GM13977 (cell line): Measurements from ENCODE around the gene GRAMD2A.

ENCODE experiments used
- DNase-seq: peaks from one replicate; pipeline ENCODE4 v3.0.0; 2012; ENCODE audit warnings: low spot score
- in situ Hi-C: fragments of 300-500 bp; cut with MboI; formaldehyde crosslinking; loops from one replicate; pipeline ENCODE4 v1.12.0; 2022; ENCODE audit warnings: low sequenced_read_pairs, low pct_unique_long_range_greater_than_20kb, mixed read lengths, inconsistent platforms; ENCODE audit not compliant: unreplicated experiment
- TF ChIP-seq, protein P1 (sequence below): IDR thresholded peaks from 2 replicates; pipeline ENCODE4 v1.5.1; 2012; ENCODE audit warnings: mild to moderate bottlenecking, control low read depth; ENCODE audit not compliant: insufficient read depth; ENCODE audit errors: extremely low read depth, missing control alignments

GRAMD2A gene

DNA sequence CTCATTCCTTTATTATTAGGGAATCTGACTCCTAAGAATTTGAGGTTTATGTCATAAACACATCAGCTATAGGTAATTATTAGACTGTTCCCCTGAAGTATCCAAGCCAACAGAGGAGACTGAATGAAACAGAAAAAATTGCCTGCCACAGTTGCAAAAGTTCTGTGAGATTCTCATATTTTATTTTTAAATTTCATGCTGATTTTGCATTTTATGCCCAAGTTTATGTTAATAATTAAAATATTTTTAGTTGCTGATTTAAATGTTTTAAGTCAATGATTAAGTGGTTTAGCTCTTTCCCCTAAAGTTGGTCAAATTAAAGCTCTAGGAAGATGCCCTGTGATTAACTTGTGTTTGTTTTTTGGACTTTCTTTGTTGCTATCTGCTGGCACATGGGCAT lies 69.2 kb downstream of the GRAMD2A start:
- TF ChIP-seq, protein P1, sequence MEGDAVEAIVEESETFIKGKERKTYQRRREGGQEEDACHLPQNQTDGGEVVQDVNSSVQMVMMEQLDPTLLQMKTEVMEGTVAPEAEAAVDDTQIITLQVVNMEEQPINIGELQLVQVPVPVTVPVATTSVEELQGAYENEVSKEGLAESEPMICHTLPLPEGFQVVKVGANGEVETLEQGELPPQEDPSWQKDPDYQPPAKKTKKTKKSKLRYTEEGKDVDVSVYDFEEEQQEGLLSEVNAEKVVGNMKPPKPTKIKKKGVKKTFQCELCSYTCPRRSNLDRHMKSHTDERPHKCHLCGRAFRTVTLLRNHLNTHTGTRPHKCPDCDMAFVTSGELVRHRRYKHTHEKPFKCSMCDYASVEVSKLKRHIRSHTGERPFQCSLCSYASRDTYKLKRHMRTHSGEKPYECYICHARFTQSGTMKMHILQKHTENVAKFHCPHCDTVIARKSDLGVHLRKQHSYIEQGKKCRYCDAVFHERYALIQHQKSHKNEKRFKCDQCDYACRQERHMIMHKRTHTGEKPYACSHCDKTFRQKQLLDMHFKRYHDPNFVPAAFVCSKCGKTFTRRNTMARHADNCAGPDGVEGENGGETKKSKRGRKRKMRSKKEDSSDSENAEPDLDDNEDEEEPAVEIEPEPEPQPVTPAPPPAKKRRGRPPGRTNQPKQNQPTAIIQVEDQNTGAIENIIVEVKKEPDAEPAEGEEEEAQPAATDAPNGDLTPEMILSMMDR: no peak
- DNase-seq: no peak
- in situ Hi-C loops: no loop called here

- in situ Hi-C loops: no loop called here
- TF ChIP-seq, protein P1: no peak
- DNase-seq: no peak
These were observed 69.8 kb downstream of the GRAMD2A start for GRCh38 chr15:72127724-72128322.

DNA sequence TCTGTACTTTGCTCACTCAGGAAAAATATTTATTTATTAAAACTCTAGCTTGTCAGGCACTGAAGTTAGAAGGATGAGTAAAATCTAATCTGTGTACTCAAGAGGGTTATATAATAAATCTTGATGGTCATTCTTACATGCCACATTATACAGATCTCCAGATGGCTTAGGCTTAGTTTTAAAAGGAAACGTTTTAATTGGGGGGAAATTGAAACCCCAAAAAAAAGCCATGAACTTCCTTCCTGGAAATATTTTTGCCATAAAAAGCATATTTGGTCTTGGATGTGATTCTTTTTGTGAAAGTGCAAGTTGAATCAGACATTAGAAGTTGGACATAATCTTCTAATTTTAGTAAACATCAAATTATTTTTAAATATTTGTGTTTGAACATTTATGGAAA lies 73.4 kb downstream of the GRAMD2A start:
- TF ChIP-seq, protein P1: no peak
- DNase-seq: no peak
- in situ Hi-C loops: no loop called here

- DNase-seq: peak; percentile 98
- in situ Hi-C loops: no loop called here
- TF ChIP-seq, protein P1: peak; percentile 20
These were observed 79.3 kb downstream of the GRAMD2A start, which contains the start of the genes MYO9A and SENP8 for GRCh38 chr15:72118017-72118978. TSS of gene MYO9A (minus strand) at chr15:72118150. CDS start at chr15:72046563, 71,587 bp downstream. TSS of gene SENP8 (plus strand) at chr15:72118403. CDS start at chr15:72139624, 21,221 bp downstream.

- TF ChIP-seq, protein P1: no peak
- in situ Hi-C loops: no loop called here
- DNase-seq: peak; percentile 82
These were observed 80.0 kb downstream of the GRAMD2A start for GRCh38 chr15:72117486-72118016.

DNA sequence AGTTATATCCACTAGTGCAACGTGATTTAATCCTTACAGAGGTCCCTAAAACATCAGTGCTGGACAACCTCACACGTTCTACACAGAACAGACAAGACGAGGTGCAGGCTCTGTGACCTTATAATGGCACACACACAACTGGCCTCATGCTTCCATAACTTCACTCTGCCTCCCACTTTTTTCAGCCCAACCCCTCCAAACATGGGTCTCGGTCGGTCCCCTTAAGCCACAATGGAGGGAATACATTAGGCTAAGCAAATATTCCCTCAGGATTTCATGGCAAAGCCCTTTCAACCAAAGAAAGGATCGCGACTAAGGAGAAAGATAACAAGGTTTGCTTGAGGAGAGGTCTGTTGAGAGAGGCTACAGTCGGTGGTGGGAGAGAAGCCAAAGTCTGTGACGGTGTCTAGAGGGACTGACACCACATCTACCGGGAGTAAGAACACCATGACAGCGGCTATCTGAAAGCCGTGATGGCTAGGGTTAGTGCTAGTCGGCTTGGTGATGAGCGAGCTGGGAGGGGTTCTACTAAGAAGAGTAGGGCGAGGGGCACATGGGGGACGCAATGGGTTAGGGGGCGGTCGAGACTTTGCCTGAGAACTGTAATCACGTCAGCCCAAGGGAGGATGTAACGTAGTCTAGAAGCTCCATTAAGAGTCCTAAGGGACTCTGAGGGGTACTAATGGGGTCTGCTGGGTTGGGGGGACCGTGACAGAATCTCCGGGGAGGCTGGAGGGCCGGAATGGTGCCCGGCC lies 80.7 kb downstream of the GRAMD2A start:
- TF ChIP-seq, protein P1: no peak
- peak; percentile 33 for DNase-seq
- in situ Hi-C loops: no loop called here
